HG02981 (cell line): ENCODE results near the gene ITCH.
"Not testable (repeated sequence)": the region's sequence is repeated elsewhere in the genome, so short reads cannot be mapped to it uniquely, and the experiment has no call there.

Experiments used
- ATAC-seq: cut with Tn5 transposase; IDR thresholded peaks from one replicate; pipeline ENCODE4 v1.9.1; 2021; ENCODE audit warnings: mild to moderate bottlenecking, moderate library complexity; ENCODE audit not compliant: unreplicated experiment

Gene ITCH

GRCh38 chr20:34363062-34363464 lies at the start of gene ITCH:
Gene ITCH, plus strand, starts transcription at chr20:34363273. Its CDS starts 30,539 bp downstream, at chr20:34393812.
- peak; percentile 90 for ATAC-seq

DNA sequence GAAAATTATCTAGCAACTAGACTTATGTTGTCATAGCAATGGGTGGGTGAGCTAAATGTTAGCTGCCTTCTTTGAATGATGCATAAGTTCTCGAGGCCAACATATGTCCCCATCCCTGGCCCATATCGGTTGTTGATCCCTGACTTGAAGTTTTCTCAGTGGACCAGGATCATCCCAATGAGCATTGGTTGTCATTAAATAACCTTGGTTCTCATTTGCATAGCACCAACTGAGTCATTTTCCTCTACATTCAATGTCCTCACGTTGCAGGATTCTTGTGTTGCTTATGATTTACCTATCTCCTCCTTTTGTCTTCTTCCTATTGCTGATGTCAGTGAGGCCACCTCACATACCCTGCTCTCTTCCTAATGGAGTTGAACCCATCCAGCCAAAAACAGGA lies 47.8 kb upstream of the ITCH start:
- no peak for ATAC-seq

DNA sequence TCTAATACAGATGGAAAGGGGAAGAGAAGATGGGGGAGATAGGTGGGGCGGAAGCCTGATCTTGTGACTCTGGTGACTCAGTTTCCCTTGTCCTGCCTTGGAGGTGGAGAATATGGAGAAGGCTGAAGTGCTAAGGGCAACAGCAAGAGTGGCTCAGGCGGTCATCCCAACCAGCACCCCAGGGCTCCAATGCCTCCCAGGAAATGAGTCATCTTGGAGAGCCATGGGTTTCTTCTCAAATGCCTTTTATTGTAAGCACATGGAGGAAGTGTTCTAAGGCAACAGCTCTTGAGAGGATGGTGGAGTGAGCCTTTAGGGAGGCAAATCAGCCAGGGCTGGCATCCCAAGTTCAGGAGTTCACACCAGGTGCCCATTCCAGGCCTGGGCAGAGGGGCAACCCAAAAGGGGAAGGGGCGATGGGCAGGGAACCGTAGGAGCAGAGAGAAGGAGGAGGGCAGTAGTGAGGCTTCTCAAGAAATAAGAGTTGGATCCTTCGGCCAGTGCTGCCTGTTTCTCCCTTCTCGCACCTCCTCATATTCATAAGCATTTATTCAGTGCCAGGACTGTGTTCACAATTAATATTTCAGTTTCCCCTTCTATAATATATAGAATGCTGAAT lies 46.8 kb upstream of the ITCH start:
- ATAC-seq = no peak

DNA sequence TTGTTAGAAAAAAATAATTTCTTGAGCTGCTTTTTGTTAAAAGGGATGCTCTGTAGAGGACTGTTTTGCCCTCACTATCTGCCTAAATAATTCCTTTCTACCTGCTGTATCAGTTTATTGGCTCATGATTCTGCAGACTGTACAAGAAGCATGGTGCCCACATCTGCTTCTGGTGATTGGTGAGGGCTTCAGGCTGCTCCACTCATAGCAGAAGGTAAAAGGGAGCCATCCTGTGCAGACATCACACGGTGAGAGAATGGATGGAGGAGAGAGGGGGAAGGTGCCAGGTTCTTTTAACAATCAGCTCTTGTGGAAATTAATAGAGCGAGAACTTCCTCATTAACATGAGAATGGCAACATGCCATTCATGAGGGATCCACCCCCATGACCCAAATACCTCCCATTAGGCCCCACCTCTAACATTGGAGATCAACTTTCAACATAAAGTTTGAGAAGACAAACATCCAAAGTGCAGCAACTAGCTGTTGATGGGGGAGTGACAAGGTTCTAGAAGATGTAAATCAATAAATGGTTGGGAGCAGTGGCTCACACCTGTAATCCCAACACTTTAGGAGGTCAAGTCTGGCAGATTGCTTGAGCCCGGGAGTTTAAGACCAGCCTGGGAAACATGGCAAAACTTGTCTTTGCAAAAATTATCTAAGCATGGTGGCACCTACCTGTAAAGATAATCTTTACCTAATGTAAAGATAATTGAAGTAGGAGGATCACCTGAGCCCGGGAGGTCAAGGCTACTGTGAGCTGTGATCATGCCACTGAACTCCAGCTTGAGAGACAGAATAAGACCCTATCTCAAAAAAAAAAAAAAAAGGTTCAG lies 44.2 kb upstream of the ITCH start:
- ATAC-seq = no peak

GRCh38 chr20:34320861-34321260 lies 42.2 kb upstream of the ITCH start:
- no peak for ATAC-seq

GRCh38 chr20:34322267-34323105 lies 40.6 kb upstream of the ITCH start:
- ATAC-seq = no peak

- no peak for ATAC-seq
Measured at GRCh38 chr20:34324541-34324940, 38.5 kb upstream of the ITCH start.

DNA sequence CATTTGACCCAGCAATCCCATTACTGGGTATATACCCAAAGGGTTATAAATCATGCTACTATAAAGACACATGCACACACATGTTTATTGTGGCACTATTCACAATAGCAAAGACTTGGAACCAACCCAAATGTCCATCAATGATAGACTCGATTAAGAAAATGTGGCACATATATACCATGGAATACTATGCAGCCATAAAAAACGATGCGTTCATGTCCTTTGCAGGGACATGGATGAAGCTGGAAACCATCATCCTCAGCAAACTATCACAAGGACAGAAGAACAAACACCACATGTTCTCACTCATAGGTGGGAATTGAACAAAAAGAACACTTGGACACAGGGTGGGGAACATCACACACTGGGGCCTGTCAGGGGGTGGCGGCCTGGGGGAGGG lies 34.9 kb upstream of the ITCH start:
- ATAC-seq = not testable (repeated sequence)

DNA sequence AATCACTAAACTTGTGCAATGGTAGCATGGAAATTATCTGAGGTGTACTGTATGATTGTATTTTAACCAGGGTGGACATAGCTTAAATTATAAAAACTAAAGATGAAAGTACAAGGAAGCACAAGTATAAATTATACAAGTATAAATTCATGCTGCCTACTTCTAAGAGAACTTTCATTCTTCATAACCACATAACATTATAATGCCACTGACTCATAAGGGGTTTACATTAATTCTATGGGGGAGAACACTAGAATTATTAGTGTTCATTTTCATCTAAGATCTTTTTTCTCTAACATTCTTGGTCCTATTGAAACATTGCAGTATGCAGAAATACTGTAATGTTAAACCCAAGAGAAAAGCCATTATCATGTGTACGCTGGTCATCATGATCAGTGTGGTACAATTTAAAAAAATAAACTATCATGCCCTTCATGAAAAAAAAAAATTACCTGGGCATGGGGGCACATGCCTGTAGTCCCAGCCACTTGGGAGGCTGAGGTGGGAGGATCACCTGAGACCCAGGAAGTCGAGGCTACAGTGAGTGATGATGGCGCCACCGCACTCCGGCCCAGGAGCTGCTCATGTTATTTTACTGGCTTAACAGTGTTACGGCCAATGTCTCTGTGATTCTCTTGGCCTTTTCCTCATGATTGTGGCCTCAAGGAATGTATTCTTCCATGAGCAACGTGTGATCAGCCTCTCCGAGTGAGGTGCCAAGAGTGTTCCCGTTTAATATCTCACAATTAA lies 34.0 kb upstream of the ITCH start:
- ATAC-seq = no peak

DNA sequence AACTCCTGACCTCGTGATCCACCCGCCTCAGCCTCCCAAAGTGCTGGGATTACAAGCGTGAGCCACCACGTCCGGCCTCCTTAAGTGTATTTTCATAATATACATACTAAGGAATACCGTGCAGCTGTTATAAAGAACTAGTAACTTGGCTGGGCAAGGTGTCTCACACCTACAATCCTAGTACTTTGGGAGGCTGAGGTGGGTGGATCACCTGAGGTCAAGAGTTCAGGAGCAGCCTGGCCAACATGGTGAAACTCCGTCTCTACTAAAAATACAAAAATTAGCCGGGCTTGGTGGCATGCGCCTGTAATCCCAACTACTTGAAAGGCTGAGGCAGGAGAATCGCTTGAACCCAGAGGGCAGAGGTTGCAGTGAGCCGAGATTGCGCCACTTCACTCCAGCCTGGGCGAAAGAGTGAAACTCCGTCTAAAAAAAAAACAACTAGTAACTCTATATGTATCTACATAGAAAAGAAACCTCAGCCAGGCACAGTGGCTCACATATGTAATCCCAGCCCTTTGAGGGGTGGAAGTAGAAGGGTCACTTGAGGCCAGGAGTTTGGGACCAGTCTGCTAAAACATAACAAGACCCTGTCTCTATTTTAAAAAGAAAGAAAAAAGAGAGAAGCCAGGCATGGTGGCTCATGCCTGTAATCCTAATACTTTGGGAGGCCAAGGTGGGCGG lies 32.1 kb upstream of the ITCH start:
- not testable (repeated sequence) for ATAC-seq

GRCh38 chr20:34331838-34332237 lies 31.2 kb upstream of the ITCH start:
- ATAC-seq = no peak

- ATAC-seq = no peak
Measured at GRCh38 chr20:34332262-34332920, 30.7 kb upstream of the ITCH start.

- ATAC-seq = no peak
Measured at GRCh38 chr20:34333786-34334185, 29.3 kb upstream of the ITCH start.

- ATAC-seq = no peak
Measured at GRCh38 chr20:34334654-34335407, 28.2 kb upstream of the ITCH start.

DNA sequence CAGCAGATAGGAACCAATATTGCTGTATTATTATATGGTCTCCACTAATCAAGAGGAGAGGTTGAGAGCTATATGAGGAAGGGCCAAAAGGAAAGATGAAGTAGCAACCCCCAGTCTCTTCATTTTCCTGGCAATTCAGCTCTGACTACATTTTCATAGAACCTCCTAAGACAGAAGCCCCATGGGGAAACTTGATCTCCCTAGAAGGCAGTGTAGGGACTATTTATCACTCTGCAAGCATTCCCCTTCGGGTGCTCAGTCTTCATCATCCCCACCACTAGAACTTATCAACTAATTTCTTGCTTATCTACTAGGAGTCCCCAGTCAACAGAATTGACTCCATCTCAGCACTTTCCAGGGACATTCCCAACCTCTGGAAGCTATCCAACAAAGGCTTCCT lies 25.5 kb upstream of the ITCH start:
- ATAC-seq = no peak

DNA sequence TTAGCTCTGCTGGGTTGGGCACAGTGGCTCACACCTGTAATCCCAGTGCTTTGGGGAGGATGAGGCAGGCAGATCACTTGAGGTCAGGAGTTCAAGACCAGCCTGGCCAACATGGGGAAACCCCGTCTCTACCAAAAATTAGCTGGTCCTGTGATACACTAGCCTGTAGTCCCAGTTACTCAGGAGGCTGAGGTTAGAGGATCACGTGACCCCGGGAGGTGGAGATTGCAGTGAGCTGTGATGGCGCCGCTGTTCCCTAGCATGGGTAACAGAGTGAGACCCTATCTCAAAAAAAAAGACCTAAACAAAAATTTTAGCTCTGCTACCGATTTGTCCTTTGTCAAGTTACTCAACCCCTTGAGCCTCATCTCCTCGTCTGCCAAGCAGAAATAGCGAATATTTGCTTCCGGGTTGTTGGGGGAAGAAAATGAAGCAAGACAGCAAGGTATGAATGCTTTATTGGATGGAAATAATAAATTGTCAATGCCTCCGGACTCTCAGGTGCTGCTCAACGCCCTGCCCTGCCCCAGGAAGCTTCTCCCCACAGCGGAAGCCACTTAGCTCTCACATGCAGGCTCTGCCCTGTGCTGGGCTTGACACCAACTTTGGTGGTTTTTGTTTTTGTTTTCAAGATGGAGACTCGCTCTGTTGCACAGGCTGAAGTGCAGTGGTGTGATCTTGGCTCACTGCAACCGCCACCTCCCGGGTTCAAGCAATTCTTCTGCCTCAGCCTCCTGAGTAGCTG lies 24.9 kb upstream of the ITCH start:
- no peak for ATAC-seq

GRCh38 chr20:34340726-34341125 lies 22.3 kb upstream of the ITCH start:
- ATAC-seq = not testable (repeated sequence)

DNA sequence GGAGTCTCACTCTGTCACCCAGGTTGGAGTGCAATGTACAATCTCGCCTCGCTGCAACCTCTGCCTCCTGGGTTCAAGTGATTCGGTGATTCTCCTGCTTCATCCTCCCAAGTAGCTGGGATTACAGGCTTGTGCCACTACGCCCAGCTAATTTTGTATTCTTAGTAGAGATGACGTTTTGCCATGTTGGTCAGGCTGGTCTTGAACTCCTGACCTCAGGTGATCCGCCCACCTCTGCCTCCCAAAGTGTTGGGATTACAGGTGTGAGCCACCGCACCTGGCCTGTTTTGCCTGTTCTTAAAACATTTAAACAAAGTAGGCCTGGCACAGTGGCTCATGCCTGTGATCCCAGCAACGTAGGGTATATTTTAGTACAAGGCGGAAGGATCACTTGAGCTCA lies 21.9 kb upstream of the ITCH start:
- ATAC-seq = not testable (repeated sequence)
